Midbrain (tissue), 1 donor: ENCODE data around the gene HEPH.
"Not testable (repeated sequence)": the region's sequence is repeated elsewhere in the genome, so short reads cannot be mapped to it uniquely, and the experiment has no call there.

ENCODE experiments used
- DNase-seq: peaks from one replicate; lab custom pipeline; 2025; lab: John Stamatoyannopoulos, UW

HEPH gene

DNA sequence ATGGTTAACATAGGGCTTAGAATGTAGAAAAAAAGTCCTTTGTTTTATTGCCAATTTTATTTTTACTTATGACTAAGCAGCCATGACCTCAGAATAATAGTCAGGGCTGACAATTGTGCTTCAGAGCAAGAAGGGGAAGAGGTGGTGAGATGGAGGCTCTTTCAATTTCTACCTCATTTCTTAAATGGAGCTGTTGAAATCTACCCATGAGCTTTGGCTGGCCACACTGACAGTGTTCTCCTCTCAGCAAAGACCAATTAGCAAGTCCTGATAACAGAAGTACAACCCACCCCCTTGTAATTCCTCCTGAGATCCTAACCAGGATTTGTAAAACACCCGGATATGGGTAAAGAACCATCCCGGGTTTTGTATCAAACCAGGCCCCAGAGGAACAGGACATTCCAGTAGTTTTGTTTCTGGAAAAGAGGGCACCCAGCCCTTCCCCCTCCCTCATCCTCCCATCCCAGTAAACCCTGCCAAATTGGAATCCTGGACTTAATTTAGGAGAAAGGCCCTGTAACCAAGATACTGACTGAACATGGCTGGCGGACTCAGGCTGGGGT lies at the start of gene HEPH:
Gene HEPH (plus strand): TSS at position 399 of the 563 bp plus-strand sequence. CDS start 6,324 bp downstream, outside the sequence.
- peak; percentile 46 for DNase-seq

DNA sequence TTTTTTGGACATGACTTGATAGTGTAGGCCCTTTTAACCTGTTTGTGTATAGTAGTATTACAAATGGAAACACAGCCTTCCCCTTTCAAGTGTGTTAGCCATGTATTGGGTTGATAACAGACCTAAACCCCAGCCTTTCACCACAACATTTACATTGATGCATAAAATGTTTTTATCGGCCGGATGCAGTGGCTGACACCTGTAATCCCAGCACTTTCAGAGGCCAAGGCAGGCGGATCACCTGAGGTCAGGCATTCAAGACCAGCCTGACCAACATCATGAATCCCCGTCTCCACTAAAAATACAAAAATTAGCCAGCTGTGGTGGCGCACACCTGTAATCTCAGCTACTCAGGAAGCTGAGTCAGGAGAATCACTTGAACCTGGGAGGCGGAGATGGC lies 45.3 kb upstream of the HEPH start:
- DNase-seq: not testable (repeated sequence)

DNA sequence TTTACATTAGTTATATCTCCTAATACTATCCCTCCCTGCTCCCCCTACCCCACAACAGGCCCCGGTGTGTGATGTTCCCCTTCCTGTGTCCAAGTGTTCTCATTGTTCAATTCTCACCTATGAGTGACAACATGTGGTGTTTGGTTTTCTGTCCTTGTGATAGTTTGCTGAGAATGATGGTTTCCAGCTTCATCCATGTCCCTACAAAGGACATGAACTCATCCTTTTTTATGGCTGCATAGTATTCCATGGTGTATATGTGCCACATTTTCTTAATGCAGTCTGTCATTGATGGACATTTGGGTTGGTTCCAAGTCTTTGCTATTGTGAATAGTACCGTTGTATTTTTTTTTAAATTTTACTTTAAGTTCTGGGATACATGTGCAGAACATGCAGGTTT lies 42.7 kb upstream of the HEPH start:
- DNase-seq: not testable (repeated sequence)

- DNase-seq: no peak
Observed at GRCh38 chrX:66126662-66127061, 37.4 kb upstream of the HEPH start.

GRCh38 chrX:66130469-66130868 lies 33.6 kb upstream of the HEPH start:
- DNase-seq: no peak

- DNase-seq: not testable (repeated sequence)
Observed at GRCh38 chrX:66135284-66135683, 28.8 kb upstream of the HEPH start.

- DNase-seq: no peak
Observed at GRCh38 chrX:66142351-66142750, 21.7 kb upstream of the HEPH start.

- DNase-seq: no peak
Observed at GRCh38 chrX:66144258-66144657, 19.8 kb upstream of the HEPH start.

- DNase-seq: no peak
Observed at GRCh38 chrX:66149519-66149918, 14.5 kb upstream of the HEPH start.

GRCh38 chrX:66150163-66150562 lies 13.9 kb upstream of the HEPH start:
- DNase-seq: no peak

GRCh38 chrX:66162331-66162822 lies 1.7 kb upstream of the HEPH start:
- no peak for DNase-seq

GRCh38 chrX:66163447-66163846 lies 600 bp upstream of the HEPH start:
- no peak for DNase-seq

- DNase-seq: no peak
Observed at GRCh38 chrX:66164470-66164869, 423 bp downstream of the HEPH start.

DNA sequence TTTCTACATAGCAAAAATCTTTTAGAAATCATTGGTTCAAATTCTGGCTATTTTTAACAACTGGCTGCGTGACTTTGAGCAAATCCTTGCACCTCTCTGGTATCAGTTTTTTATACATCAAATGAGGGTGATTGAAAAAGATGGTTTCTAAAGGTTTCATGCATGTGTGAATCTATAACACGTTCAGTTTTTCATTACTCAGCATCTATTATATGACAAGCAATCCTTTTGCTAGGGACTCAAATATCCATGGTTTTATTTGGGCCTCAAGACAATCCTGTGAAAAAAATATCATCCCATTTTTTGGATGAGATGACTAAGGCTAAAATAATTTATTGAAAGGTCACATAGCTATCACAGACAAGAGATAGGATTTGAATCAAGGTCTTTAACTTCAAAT lies 884 bp downstream of the HEPH start:
- DNase-seq: no peak

- DNase-seq: no peak
Observed at GRCh38 chrX:66166671-66167070, 2.6 kb downstream of the HEPH start.

- no peak for DNase-seq
Observed at GRCh38 chrX:66167431-66167830, 3.4 kb downstream of the HEPH start.

GRCh38 chrX:66176134-66176533 lies 12.1 kb downstream of the HEPH start:
- no peak for DNase-seq

DNA sequence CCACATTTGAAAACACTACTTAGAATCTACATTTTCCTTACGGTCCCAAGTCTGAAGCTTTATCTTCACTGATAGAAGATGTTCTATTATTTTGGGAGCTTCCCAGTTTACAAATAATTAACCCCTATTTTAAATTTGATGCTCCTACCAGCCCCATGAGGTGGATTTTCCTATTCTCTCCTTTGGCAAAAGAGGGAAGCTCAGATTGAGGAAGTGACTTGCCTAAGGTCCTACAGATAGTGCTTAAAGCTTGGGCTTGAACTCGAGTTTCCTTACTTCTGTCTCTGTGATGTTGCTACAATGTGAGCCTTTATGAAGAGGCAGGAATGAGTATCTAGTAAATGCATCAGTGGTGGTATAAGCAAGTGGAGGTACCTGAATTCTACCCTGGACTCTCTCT lies 27.5 kb downstream of the HEPH start:
- no peak for DNase-seq

DNA sequence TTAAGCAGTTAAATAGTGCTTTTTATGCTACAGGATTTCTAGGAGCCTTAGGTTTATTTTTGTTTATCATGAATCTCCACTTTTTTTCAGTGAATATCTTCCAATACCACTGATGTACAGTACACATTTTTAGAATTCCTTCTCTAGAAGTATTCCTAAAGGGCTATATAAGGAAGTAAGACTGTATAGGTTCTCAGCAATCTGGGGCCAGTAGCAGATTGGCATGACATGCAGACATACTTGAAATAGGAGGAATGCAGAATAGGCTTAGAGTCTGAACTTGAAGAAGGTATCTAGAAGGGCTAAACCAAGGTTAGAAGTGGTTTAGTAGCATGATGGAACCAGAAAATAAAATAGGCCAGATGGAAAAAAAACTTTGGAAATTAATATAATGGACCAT lies 29.8 kb downstream of the HEPH start:
- DNase-seq: no peak

DNA sequence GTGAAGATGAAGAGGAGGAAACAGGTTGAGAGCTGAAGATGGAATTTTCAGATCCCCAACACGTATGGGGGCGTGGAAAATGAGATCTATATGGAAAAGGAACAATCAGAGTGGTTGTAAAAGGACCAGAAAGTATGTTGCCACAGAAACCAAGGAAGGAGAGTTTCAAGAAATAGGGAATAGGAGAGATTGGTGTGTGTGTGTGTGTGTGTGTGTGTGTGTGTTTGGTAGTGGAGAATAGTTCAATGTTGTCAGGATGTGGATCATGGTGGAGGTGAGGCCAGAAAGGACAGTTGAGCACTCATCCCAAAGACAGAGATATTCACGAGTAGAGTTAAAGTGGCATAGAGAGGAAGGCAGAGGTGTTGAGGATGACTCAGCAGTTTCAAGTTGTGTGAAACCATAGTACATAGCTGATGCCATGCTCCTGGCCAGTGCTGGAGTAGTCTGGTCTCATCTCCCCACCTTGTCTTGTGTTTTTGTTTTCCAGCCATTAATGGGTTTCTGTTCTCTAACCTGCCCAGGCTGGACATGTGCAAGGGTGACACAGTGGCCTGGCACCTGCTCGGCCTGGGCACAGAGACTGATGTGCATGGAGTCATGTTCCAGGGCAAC lies 36.1 kb downstream of the HEPH start:
- DNase-seq: no peak

DNA sequence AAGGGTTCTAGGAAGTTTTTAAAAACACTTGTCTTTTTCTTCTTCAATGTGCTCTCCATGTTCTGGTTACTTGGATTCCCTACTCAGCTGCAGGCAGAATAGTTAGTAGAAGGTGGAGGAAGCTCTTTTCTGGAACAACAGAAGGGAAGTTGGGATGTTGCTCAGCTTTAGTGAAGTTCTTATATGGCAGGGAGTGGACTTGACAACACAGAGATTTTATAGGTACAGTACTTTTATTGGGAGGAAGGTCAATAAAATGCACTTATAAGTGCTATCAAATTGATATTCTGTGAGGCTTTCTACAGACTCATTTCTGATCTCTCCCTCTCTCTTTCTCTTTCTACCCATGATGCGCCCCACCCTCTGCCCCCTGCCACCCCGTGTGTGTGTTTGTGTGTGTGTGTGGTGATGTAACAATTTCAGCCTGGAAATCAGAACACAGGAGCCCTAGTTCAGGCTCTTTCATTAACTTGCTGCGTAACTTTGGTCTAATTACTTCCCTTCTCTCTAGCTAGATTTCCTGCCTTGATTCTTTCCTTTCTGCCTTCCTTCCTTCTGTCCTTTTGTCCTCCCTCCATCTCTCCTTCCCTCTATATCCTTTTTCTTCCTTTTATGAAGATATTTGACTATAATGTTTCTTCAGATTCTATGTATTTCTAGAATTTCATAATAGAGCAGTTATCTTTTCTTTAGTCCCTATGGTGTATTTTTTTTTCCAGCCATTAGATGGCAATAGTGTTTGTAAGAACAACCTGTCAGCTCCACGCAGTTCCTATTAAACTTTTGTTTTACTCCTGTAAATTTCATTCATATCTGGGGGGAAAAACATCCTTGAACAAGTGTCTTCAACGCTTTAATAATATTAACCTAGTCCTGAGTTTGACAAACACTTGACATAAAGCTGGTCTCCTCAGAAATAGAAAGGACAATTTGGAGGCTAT lies 37.1 kb downstream of the HEPH start:
- peak; percentile 29 for DNase-seq

GRCh38 chrX:66203114-66203513 lies 39.1 kb downstream of the HEPH start:
- DNase-seq: no peak

GRCh38 chrX:66221856-66222255 lies 57.8 kb downstream of the HEPH start:
- no peak for DNase-seq
